GM10847 (cell line): Measurements from ENCODE around the gene SMC6.

ENCODE experiments used
- POLR2A ChIP-seq: IDR thresholded peaks from 2 replicates; pipeline ENCODE4 v1.6.1; 2011; ENCODE audit not compliant: insufficient read length; ENCODE audit errors: extremely low read depth

SMC6 gene

DNA sequence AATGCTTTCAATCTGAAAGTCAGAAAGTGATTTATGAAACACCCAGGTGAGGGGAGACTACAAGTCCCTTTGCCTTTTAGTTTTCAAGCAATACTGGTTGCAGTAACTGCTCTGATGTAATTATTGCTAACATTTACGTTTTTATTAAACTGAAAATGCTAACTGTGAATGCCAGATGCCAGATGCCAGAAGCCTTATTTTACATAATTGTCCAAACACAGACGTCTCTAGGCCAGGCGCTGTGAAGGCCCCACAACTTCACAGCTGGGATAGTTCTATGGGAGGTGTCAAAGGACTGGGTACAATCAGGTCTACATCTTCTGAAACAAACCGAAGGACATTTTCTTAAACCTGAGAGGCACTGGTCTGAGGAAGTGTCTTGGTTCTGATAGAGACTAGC is 35.2 kb upstream of the SMC6 start:
- no peak for TF ChIP-seq POLR2A

DNA sequence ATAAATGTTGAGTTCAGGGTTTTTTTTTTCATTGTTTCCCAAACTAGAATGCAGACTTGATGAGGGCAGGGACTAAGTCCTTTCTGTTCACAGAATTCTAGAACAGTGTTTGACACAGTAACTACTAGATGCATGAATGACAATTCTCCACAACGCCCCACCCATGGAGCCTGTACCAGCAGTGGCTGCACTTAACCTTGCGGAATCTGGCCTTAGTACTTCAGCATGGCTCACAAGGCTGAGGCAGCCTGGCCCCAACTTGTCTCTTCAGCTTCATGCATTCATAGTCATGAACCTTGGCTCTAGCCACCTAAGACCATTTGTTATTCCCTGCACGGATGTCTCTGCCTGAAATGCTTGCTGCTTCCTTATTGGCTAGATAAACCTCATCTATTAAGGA is 33.1 kb upstream of the SMC6 start:
- no peak for TF ChIP-seq POLR2A

DNA sequence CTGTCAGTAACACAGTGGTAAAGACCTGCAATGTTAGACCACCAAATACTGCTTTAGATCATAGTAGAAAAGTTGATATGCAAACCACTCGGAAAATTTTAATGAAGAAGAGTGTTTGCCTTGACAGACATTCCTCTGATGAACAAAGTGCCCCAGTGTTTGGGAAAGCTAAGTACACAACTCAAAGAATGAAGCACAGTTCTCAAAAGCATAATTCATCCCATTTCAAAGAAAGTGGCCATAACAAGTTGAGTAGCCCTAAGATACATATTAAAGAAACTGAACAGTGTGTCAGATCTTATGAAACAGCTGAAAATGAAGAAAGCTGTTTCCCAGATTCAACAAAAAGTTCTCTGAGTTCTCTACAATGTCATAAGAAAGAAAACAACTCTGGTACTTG is 27.9 kb upstream of the SMC6 start:
- TF ChIP-seq POLR2A = no peak

DNA sequence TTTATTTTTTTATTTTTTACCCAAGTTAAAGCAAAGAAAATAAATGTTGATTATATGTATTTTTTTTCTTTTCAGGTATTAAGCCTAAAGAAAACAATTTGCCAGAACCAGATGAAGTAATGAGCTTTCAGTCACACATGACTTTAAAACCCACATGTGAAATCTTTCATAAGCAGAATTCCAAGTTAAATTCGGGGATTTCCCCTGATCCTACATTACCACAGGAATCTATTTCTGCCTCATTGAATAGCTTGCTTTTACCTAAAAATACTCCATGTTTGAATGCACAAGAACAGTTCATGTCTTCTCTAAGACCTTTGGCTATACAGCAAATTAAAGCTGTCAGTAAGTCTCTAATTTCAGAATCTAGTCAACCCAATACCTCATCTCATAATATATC is 26.9 kb upstream of the SMC6 start:
- no peak for TF ChIP-seq POLR2A

DNA sequence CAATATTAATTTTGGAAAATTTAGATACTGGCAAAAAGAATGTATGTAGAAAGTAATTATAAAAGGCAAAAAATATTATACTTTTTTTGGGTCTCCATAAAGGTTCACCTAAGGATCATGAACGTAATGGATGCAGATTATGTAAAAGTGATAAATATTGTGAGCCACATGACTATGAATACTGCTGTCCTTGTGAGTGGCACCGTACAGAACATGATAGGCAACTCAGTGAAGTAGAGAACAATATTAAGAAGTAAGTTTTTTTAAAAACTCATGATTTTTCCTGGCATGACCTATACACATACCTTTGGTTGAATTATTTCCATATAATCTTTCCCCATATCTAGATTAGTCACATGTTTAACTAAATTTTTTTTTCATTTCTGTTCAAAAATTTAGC is 18.9 kb upstream of the SMC6 start:
- TF ChIP-seq POLR2A = no peak

DNA sequence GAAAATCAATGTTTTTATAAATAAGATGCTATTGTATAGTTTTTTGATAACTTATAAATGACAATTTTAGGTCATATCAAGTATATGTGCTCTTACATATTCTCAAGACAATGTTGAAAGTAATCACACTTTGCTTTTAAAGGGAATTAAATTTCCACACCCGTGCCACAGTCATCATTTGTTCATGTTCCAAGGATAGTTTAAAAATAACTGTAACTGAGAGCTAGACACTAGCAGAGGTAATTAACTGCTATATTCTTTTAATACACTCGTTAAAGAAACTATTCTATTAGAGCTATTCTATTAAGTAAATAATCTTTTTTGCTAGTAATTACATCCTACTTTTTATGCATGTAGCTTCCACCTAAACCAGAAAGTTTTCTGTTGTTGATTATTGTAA is 18.3 kb upstream of the SMC6 start:
- no peak for TF ChIP-seq POLR2A

DNA sequence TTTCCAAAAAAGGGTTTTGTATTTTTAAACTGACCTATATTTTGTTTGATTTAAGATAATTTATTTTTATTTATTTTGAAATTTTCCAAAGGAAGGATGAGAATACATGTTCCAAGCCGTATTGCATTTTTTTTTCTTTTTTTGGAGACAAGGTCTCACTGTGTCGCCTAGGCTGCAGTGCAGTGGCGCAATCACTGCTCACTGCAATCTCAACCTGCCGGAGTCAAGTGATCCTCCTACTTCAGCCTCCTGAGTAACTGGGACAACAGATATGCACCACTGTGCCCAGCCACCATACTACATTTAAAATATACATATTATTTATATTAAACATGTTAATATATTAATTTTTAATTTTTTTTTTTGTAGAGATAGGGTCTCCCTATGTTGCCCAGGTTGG is 15.3 kb upstream of the SMC6 start:
- TF ChIP-seq POLR2A = no peak

DNA sequence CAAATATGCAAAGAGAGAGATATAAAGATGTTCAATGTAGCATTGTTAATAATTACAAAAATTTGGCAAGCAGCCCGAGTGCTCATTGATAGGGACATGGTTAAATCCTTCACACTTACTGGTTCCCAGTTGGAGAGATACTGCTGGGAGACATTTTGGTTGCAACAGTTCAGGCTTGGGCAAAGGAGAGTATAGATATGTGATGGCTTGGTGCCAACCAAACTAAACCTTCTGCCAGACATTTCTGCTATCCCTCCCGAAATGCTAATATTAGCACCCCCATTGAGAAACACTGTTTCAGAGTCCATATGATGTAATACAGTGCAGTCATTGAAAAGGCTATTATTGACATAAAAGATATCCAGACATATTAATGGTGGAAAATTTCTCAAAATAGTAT is 11.8 kb upstream of the SMC6 start:
- TF ChIP-seq POLR2A = no peak

DNA sequence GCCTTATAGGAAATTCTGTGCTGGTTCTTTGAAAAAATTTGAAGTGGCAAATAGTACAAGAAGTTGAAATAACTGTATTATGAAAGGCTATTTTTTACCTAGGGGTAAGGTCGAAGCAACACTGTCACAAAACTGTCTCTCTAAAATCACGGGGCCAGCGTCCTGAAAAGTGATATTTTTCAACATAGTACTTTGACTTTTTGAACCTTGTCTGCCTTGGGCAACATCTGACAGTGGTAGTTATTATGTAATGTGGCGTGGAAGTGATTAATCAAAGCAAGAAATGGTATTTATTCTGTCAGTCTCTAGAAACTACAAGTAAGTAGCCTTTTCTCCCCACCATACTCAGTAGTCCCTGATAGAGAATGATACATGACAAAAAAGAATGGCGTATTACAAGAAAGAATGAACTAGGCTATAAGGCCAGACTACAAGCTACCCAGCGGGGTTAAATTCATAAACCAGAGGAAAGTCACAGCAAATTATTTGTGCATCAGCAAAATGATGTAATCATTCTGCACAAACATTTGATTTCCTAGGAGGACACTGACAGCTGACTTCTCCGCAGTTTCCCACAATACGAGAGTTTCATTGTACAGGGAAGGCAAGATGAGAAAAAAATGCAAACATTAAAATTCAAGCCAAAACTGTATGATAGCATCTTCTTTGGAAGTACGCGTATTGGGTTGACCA is 10.2 kb upstream of the SMC6 start:
- no peak for TF ChIP-seq POLR2A

DNA sequence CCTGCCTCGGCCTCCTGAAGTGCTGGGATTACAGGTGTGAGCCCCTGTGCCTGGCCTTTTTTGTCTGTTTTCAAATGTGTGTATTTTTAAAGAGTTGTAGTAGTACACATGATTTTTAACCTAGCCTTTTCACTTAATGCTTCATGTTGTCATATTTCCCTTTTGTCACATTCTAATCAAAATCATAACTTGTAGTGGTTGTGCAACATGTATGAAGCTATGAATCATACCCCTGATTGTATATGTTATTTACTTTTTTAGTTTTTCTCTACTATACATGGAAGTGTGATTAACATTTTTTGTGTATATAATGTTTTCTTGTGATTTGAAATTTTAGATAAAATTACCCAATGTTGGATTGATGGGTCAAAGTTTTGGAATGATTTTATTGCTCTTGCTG is 8.8 kb upstream of the SMC6 start:
- TF ChIP-seq POLR2A = no peak

DNA sequence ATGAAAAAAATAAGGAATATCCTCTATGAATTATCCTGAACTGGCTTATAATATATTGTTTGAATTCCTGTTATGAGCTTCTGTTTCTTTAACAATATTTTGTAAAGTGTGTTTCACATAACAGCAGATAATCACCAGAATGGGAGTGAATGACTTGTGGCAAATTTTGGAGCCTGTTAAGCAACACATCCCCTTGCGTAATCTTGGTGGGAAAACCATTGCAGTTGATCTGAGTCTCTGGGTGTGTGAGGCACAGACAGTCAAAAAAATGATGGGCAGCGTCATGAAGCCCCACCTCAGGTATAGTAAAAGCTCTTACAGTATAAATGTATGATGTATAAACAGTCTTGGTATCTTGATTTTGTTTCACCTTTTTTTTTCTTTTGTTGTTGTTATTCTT is 6.2 kb upstream of the SMC6 start:
- TF ChIP-seq POLR2A = no peak

DNA sequence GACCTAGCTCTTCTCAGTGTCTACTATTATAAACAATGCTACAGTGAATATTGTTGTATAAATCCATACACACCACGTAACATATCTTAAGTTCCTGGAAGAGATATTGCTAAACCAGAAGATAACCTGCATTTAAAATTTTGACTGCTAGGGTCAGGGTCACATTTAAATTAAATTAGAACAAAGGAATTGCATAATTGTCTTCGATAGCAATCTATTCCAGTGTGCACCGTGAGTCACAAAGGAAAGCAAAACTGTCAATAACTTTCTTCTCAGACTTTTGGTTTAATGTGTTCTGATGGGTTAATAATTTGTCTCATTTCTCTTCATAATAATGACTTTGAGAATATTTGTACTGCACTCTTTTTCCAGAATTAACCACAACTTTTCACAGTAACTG is 4.5 kb upstream of the SMC6 start:
- no peak for TF ChIP-seq POLR2A

DNA sequence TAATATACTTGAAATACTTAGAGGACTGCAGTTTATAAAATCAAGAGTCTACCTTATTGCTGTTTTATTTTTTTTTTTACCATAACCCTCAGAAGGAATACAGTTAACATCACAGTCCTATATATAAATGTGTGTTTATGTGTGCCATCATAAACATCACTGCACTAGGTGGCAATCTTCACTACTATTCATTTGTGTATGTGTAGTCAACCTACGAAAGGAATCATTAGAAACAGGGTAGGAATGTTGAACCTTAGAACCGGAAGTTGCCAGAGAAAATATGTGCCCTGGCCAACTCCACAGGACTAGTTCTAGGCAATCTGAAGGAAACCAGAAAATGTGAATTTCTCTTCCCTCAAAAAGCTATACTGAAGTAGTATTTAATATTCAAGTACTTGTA is 3.7 kb upstream of the SMC6 start:
- no peak for TF ChIP-seq POLR2A

DNA sequence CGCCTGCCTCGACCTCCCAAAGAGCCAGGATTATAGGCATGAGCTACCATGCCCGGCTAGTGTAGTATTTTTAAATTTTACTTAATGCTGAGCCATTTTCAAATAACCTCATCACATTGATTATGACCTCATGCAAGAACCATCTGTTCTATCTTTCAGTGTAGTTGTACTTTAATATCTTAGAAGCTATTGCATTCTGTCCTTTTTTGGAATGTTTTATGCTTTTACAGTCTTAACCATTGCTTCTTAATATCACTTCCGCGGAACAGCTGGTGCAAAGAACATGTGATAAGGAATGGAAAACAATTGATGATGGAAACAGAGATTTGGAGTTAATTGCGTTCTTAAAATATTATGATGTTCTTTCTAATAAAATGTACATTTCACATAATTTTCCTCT is 3.1 kb upstream of the SMC6 start:
- TF ChIP-seq POLR2A = no peak

DNA sequence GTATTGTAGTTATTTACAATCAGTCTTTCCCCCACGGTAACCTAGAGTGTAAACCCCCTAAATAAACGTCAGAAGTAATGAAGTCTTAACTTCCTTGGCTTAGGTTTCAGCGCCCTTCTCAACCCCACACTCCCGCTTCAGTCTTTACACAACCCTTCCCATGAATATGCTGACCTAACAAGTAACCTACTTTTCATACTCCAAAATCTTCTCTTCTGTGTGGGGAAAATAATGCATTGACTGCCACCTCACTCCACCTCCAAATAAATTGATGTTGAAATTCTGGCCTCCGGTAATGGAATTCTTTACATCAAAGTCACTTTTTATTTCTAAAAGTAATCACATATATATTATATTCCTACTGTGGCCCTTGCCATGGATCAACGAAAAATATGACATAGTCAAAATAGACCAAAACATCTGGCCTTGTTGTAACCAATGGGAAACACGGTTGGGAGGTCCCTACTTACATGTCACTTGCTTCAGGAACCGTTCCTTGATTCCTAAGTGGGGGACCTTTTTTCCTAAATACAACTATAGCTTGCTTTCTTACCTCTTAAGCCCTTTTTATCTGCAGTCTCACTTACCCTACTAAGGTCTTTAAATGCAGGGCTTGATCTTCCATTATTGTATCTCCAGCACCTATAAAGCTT is 1.3 kb upstream of the SMC6 start:
- TF ChIP-seq POLR2A = no peak

DNA sequence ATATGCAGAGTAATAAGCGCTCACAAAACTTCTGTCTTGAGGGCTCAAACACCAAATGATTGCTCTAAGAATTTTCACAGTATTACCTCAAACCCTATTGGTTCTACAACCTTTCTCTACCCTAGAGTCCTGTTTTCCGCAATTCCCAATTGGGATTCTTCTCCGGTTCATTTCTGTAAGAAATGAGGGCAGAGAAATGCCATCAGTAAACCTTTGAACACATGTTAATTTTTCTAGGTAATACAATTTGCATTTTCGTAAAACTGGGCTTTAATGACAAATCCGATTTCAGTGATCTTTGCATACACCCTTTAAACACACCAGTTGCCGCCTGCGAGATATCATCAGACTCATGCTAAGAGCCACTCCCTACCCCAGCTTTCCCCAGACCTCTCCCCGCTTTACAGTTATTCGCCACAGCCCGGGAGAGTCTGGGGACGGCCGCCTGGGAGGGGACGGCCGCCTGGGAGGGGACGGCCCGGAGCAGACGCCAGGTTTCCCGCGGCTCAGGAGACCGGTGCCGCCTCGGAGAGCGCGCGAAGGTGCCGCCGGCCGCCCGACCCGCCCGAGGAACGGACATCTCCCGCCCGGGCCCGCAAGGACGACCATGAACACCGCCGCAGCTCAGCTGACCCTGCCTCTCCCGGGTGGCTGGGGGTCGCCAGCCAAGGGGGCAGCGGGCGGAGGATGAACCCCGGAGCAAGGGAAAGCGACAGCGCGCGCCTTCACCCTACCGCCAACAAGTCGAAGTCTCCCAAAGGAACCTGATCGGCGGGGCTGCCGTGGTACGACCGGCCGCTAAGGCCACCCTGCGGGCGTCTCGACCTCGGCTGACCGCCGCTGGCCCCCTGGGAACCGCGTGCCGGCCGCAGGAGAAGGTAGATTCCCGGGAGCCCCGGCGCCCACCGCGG is 463 bp downstream of the SMC6 start:
- no peak for TF ChIP-seq POLR2A
